ENCODE measurements around the gene DNAAF3.

DNAAF3 gene

DNA sequence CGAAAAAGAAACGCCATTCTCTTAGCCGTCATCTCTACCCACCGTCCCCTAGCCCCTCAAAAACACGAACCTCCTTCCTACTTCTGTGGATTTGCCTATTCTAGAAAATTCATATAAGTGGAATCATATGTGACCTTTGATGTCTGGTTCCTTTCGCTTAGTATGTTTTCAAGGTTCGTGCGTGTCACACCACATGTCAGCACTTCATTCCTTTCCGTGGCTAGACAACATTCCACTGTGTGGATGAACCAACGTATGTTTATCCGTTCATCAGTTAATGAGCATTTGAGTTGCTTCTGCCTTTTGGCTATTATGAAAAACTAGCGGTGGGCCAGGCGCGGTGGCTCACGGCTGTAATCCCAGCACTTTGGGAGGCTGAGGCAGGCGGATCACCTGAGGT lies 35.0 kb downstream of the DNAAF3 start:
- Histone ChIP-seq H3K4me3 (no peak overlapping the region), H4K20me1 (peaks cover 0 to 18% (median 0%) of the 10 kb centered on the region in 11 experiments; a peak in 2 of 22 replicates), H3K4me1 (peaks cover 36 to 39% (median 37%) of the 10 kb centered on the region in 10 experiments), H3K9ac (no peak overlapping the region), H3K4me2 (no peak overlapping the region), H3K27ac (no peak overlapping the region), H3K36me3 (peaks cover 0 to 20% (median 5%) of the 10 kb centered on the region in 11 experiments; a peak in 8 of 22 replicates), H3K27me3 (no peaks in the 10 kb centered on the region), H3K9me3 (replicated peaks in 1 of 11) (no peaks in the 10 kb centered on the region)
- no peak for TF ChIP-seq Cebpa-rat (IDR thresholded peaks at IDR 0.05)

DNA sequence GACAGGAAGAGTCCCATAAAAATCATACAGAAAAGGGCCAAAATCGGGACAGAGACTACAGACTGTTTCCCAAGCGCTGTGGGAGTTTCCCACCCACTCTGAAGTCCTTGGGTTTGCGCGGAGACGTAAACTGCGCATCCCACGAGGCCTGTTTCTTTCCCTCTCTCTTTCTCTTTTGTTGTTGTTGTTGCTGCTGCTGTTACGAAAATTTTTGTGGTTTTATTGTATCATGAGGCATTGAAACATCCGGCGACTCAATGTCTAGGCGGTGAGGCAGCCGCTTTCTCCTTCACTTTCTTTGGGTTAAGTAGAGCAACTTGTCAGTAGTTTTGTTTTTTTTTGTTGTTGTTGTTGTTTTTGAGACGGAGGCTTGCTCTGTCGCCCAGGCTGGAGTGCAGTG lies 47.4 kb downstream of the DNAAF3 start:
- Histone ChIP-seq H3K9ac (peak overlapping the region in 5 of 11 experiments; percentile 80 to 99 (median 85); a peak in 4 of 22 replicates), H3K4me3 (peak overlapping the region in 1 of 10 experiments; percentile 85; a peak in 1 of 20 replicates), H4K20me1 (peaks cover 19 to 32% (median 30%) of the 10 kb centered on the region in 11 experiments), H3K36me3 (peaks cover 0 to 12% (median 3%) of the 10 kb centered on the region in 11 experiments; a peak in 5 of 22 replicates), H3K27me3 (peaks cover 0 to 12% (median 4%) of the 10 kb centered on the region in 11 experiments; a peak in 11 of 22 replicates), H3K4me2 (peak overlapping the region; percentile 79 to 97 (median 88)), H3K27ac (peak overlapping the region in 9 of 11 experiments; percentile 76 to 94 (median 82); a peak in 14 of 22 replicates), H3K4me1 (peaks cover 30 to 39% (median 36%) of the 10 kb centered on the region in 10 experiments), H3K9me3 (replicated peaks in 1 of 11) (no peaks in the 10 kb centered on the region)
- TF ChIP-seq Cebpa-rat (IDR thresholded peaks at IDR 0.05), result no peak

- peak overlapping the region; percentile 77 to 99 (median 85); a peak in 21 of 22 replicates for H3K9ac ChIP-seq
These were observed 47.9 kb downstream of the DNAAF3 start for GRCh38 chr19:55118401-55118991.

GRCh38 chr19:55117663-55118391 lies 48.6 kb downstream of the DNAAF3 start:
- Histone ChIP-seq H3K4me3 (peak overlapping the region; percentile 69 to 100 (median 100)), H3K27ac (peak overlapping the region; percentile 36 to 94 (median 82); a peak in 21 of 22 replicates), H3K27me3 (peaks cover 0 to 1% (median 0%) of the 10 kb centered on the region in 11 experiments; a peak in 1 of 22 replicates), H3K9me3 (replicated peaks in 1 of 11) (no peaks in the 10 kb centered on the region), H3K36me3 (peaks cover 5 to 22% (median 9%) of the 10 kb centered on the region in 11 experiments; a peak in 21 of 22 replicates), H3K9ac (peak overlapping the region; percentile 77 to 99 (median 96)), H3K4me1 (peaks cover 42 to 51% (median 48%) of the 10 kb centered on the region in 10 experiments), H4K20me1 (peaks cover 31 to 44% (median 43%) of the 10 kb centered on the region in 11 experiments), H3K4me2 (peak overlapping the region; percentile 79 to 97 (median 88))
- TF ChIP-seq Cebpa-rat (IDR thresholded peaks at IDR 0.05), result no peak

More at GRCh38 chr19:55118401-55118991, 47.9 kb downstream of the DNAAF3 start:
- Histone ChIP-seq H4K20me1 (peaks cover 25 to 38% (median 36%) of the 10 kb centered on the region in 11 experiments), H3K9me3 (replicated peaks in 1 of 11) (no peaks in the 10 kb centered on the region), H3K27ac (peak overlapping the region; percentile 36 to 94 (median 81); a peak in 21 of 22 replicates), H3K4me2 (peak overlapping the region; percentile 79 to 97 (median 88)), H3K27me3 (peaks cover 0 to 6% (median 0%) of the 10 kb centered on the region in 11 experiments; a peak in 3 of 22 replicates), H3K36me3 (peaks cover 0 to 16% (median 3%) of the 10 kb centered on the region in 11 experiments; a peak in 8 of 22 replicates), H3K4me1 (peaks cover 35 to 44% (median 41%) of the 10 kb centered on the region in 10 experiments), H3K4me3 (peak overlapping the region; percentile 69 to 100 (median 100))
- no peak for TF ChIP-seq Cebpa-rat (IDR thresholded peaks at IDR 0.05)

DNA sequence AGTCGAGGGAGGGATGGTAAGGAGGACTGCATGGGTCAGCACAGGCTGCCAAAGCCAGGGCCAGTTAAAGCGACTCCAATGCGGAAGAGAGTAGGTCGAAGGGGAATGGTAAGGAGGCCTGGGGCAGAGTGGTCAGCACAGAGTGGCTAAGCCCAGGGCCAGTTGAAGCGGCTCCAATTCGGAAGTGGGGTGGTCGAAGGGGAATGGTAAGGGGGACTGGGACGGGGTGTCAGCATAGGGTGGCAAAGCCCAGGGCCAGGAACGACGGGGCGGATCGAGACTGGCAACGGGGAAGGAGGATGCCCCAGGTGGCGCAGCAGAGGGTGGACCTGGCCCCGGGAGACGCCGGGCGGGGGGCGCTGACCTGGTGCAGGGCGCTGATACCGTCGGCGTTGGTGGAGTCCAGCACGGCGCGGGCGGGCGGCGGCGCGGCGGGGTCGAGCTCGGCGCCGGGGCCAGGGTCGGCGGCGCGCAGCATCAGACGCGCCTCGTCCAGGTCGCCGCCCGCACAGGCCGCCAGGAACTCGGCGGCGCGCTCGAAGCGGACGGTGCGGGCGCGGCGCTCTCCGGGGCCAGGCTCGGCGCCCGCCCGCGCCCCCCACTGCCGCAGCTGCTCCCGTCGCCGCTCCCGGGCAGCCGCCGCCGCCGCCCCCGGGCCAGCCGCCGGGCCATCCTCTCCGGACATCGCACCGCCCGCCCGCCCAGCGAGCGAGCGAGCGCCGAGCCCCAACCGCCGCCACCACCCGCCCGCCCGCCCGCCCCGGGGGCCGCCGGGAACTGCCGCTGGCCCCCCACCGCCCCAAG lies 49.4 kb downstream of the DNAAF3 start, which contains the start of gene PPP1R12C:
TSS of gene PPP1R12C (minus strand) at position 779 of the 804 bp plus-strand sequence. CDS start at position 685, 94 bp downstream.
- TF ChIP-seq Cebpa-rat (IDR thresholded peaks at IDR 0.05), result no peak

GRCh38 chr19:55116232-55116858 lies 50.1 kb downstream of the DNAAF3 start:
- peak overlapping the region; percentile 85 to 100 (median 100) for H3K4me3 ChIP-seq
- peak overlapping the region; percentile 89 to 99 (median 94) for H3K4me2 ChIP-seq
- H3K4me1 ChIP-seq, result peaks cover 43 to 54% (median 49%) of the 10 kb centered on the region in 10 experiments
- TF ChIP-seq Cebpa-rat (IDR thresholded peaks at IDR 0.05), result no peak
- H3K36me3 ChIP-seq, result peaks cover 13 to 37% (median 21%) of the 10 kb centered on the region in 11 experiments
- peak overlapping the region; percentile 92 to 99 (median 97) for H3K9ac ChIP-seq
- H4K20me1 ChIP-seq, result peaks cover 46 to 59% (median 57%) of the 10 kb centered on the region in 11 experiments
- peak overlapping the region; percentile 77 to 94 (median 92) for H3K27ac ChIP-seq
- no peaks in the 10 kb centered on the region for H3K27me3 ChIP-seq
- no peaks in the 10 kb centered on the region for H3K9me3 ChIP-seq (replicated peaks in 1 of 11)

More for the DNA sequence above, 49.4 kb downstream of the DNAAF3 start, which contains the start of gene PPP1R12C:
- Histone ChIP-seq H3K4me1 (peaks cover 43 to 54% (median 50%) of the 10 kb centered on the region in 10 experiments), H3K27ac (peak within 1 kb of the TSS; percentile 77 to 94 (median 92)), H3K9ac (peak within 1 kb of the TSS; percentile 92 to 99 (median 97)), H3K4me2 (peak within 1 kb of the TSS; percentile 89 to 99 (median 95)), H3K4me3 (peak within 1 kb of the TSS; percentile 85 to 100 (median 100)), H3K27me3 (no peaks in the 10 kb centered on the region), H3K9me3 (replicated peaks in 1 of 11) (no peaks in the 10 kb centered on the region), H3K36me3 (peaks cover 13 to 30% (median 16%) of the 10 kb centered on the region in 11 experiments), H4K20me1 (peaks cover 39 to 52% (median 50%) of the 10 kb centered on the region in 11 experiments)

DNA sequence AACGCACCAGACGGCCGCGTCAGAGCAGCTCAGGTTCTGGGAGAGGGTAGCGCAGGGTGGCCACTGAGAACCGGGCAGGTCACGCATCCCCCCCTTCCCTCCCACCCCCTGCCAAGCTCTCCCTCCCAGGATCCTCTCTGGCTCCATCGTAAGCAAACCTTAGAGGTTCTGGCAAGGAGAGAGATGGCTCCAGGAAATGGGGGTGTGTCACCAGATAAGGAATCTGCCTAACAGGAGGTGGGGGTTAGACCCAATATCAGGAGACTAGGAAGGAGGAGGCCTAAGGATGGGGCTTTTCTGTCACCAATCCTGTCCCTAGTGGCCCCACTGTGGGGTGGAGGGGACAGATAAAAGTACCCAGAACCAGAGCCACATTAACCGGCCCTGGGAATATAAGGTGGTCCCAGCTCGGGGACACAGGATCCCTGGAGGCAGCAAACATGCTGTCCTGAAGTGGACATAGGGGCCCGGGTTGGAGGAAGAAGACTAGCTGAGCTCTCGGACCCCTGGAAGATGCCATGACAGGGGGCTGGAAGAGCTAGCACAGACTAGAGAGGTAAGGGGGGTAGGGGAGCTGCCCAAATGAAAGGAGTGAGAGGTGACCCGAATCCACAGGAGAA lies 50.9 kb downstream of the DNAAF3 start:
- Histone ChIP-seq H3K4me3 (peak overlapping the region; percentile 85 to 100 (median 100)), H3K9ac (peak overlapping the region; percentile 40 to 99 (median 97); a peak in 21 of 22 replicates), H3K9me3 (replicated peaks in 1 of 11) (no peaks in the 10 kb centered on the region), H3K27ac (peak overlapping the region in 10 of 11 experiments; percentile 49 to 94 (median 92); a peak in 16 of 22 replicates), H4K20me1 (peaks cover 52 to 66% (median 63%) of the 10 kb centered on the region in 11 experiments), H3K4me1 (peaks cover 42 to 54% (median 47%) of the 10 kb centered on the region in 10 experiments), H3K4me2 (peak overlapping the region; percentile 89 to 99 (median 94)), H3K36me3 (peaks cover 15 to 43% (median 25%) of the 10 kb centered on the region in 11 experiments), H3K27me3 (no peaks in the 10 kb centered on the region)
- TF ChIP-seq Cebpa-rat (IDR thresholded peaks at IDR 0.05), result no peak

Data from BLaER1 treated with 17β-estradiol and CSF1 and Interleukin-3, amounts not matched to agents 10 nM and 100 nM (cell line).